GM13977 (cell line): ENCODE data around the gene TP53I13.

Experiments
- DNase-seq: peaks from one replicate; pipeline ENCODE4 v3.0.0; 2012; ENCODE audit warnings: low spot score
- CTCF ChIP-seq: IDR thresholded peaks from 2 replicates; pipeline ENCODE4 v1.5.1; 2012; ENCODE audit warnings: mild to moderate bottlenecking, control low read depth; ENCODE audit not compliant: insufficient read depth; ENCODE audit errors: extremely low read depth, missing control alignments
- in situ Hi-C: fragments of 300-500 bp; cut with MboI; formaldehyde crosslinking; loops from one replicate; pipeline ENCODE4 v1.12.0; 2022; ENCODE audit warnings: low sequenced_read_pairs, low pct_unique_long_range_greater_than_20kb, mixed read lengths, inconsistent platforms; ENCODE audit not compliant: unreplicated experiment

Gene TP53I13

GRCh38 chr17:29586676-29587469 is 18.4 kb downstream of the TP53I13 start:
- no peak for DNase-seq
- in situ Hi-C loops, result no loop called here
- no peak for TF ChIP-seq CTCF

DNA sequence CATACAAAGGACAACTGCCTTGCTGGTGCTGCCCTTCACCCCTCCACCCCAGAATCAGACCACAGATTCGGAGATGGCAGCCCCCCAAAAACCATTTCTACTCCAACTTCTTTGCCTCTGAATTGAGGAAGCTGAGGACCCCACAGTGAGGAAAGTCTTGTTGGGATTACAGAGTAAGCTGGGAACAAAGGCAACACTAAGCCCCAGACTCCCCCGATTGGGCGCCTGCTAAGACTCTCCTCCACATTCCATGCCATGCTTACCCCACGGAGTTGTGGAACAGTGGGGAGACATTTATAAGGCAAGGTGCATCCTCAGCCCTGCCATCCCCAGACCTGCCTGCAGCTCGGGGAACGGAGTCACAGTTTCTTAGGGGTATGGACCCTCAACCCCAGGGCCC is 19.1 kb downstream of the TP53I13 start:
- no peak for DNase-seq
- in situ Hi-C loops, result no loop called here
- TF ChIP-seq CTCF, result no peak

DNA sequence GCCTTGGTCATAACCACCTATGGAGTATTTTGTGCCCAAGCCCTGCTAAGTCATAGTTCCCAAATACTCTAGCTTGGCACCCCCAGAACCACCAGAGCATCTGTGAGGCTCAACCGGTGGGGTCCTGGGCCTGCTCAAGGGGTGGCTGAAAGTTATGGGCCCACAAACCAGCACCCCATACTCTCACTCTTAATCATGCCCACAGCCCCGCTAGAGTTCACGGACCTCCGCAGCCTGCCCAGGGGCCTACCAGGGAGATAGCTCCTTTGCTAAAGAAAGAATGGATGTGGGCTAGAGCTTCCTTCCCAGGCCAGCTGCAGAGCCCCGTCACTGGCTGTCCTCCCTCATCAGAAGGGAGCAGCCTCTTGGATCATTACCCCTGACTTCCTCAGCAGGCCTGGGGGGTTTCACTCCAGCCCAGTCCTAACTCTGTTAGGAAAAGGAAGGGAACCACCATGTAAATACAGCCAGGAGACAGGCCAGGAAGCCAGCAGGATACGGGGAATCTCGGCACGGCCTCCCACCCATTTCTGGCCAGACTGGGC is 19.6 kb downstream of the TP53I13 start:
- in situ Hi-C loops, result no loop called here
- no peak for TF ChIP-seq CTCF
- no peak for DNase-seq

- TF ChIP-seq CTCF, result no peak
- DNase-seq, result peak; percentile 44
- in situ Hi-C loops, result no loop called here
These were observed 20.3 kb downstream of the TP53I13 start for GRCh38 chr17:29588562-29589411.

DNA sequence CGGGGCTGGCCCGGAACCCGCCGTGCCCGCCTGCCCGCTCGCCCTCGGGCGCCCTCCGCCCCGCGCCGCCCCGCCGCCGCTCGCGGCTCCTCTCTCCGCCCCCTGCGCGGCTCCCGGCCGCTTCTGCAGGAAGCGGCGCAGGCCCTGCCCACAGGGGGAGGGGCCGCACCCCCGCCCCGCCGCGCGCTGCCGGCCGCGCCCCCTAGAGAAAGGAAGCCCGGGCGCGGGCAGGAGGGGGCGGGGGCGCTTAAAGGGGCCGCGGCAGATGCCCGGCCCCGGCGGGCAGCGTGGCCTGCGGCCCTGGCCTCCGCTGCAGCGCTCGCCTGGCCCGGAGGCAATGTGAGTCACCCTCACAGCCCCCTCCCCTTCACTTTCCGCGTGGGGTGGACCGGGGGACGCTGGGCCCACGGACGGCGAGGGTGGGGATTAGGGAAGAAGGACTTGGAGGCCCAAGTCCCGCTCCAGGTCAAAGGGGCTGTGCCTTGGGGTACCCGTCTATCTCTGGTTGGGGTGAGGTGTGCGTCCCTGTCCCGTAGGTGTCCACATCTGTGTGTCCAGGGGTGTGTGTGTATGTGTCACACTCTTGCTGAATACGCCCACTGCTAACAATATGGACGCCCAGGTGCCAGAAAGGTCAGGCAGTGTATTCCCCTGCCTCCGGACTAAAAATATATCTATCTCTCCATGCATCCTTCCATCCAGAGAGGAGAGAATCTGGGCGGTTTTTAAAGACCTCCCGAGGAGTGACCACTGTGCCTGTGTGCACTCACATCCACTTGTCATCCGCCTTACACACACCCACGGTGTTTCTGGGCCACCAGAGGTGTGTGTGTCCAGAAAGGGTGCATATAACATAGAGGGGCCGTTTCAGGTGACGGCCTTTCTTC is 21.3 kb downstream of the TP53I13 start, which contains the start of gene GIT1:
TSS of gene GIT1 (minus strand) at position 125 of the 887 bp plus-strand sequence. CDS start 270 bp downstream, outside the sequence.
- no peak for TF ChIP-seq CTCF
- in situ Hi-C loops, result no loop called here
- peak; percentile 98 for DNase-seq
